Activated T-cell treated with anti-CD3 and anti-CD28 coated beads for 4 hours (primary cell): Measurements from ENCODE around the gene TMEM167A.

Source experiments
- DNase-seq: peaks from one replicate; pipeline ENCODE4 v3.0.0-alpha.2; 2020

TMEM167A gene

DNA sequence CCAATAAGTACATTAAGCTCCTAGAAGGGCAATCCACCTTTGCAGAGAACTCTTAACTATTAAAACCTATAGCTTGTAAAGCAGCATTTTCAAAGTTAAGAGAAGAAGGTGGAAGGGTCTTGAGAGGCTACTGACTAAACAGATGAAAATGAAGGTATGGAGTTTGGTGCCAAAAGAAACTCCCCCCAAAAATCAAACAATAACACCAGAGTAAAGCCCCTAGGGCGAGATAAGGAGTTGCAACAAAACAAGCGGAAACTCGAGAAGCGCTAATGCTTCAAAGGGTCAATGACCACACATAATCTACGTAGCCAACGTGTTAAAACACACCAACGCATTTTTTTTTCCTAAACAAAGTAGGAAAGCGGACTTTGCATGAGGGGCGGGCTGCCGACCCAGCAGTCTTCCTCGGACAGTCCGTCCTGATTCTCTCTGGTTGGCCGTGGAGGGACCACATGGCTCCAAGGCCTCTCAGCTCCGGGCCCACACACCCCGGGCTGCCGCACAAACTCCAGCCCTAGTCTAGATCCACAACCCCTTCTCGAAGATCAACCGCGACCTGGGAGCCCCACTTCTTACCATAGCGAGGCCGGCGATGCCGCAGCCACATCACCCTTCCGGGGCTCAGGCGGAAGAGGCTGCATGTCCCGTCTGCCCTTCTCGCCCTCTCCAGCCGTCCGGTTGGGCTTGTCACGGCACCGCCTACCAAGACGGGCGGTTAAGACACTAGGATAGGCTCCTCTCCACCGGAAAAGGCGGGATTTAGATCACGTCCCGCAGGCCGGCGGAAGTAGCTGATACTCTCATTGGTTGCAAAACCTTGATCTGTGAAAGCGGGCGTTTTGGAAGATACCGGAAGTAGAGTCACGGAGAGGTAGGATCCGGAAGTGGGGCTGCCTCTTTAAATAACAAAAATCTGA, at the start of gene TMEM167A, which contains the start of gene XRCC4:
TMEM167A (minus strand) TSS at position 653 of the 920 bp plus-strand sequence; CDS start at position 582, 71 bp downstream.
XRCC4 (plus strand) TSS at position 806 of the 920 bp plus-strand sequence. CDS start 27,373 bp downstream, outside the sequence.
- peak; percentile 86 for DNase-seq

DNA sequence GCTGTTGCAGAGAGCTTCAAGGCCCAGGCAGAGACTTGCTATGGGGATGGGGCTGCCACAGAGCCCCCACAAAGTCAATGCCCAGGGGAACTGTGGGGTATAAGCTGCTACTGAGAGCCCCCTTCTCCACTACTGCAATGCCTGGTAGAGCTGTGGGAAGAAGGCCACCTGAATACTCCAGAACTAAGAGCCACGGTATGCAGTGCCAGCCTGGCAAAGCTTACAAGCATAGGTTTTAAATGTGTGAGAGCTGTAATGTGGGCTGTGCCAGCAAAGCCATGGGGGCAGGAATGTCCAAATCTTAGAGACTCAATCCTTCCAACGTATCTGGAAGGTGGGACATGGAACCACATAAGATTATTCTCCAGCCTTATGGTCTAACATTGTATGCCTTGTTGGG, 49.3 kb upstream of the TMEM167A start:
- no peak for DNase-seq

- DNase-seq: no peak
Observed at GRCh38 chr5:83125560-83125959, 48.4 kb upstream of the TMEM167A start.

DNA sequence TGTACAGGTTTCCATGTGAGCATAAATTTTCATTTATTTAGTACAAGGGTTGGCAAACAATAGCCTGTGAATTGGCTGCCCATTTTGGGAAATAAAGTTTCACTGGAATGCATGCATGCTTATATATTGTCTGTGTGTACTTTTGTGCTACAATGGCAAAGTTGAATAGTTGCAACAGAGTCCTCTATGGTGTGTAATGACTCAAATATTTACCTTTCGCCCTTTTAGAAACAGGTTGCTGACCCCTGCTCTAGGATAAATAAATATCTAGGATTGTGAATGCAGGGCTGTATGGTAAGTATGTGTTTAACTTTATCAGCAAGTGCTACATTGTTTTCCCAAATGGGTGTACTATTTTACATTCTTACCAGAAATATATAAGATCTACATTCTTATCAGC, 47.4 kb upstream of the TMEM167A start:
- no peak for DNase-seq

- no peak for DNase-seq
Observed at GRCh38 chr5:83118976-83119375, 41.8 kb upstream of the TMEM167A start.

GRCh38 chr5:83118471-83118870, 41.3 kb upstream of the TMEM167A start:
- no peak for DNase-seq

DNA sequence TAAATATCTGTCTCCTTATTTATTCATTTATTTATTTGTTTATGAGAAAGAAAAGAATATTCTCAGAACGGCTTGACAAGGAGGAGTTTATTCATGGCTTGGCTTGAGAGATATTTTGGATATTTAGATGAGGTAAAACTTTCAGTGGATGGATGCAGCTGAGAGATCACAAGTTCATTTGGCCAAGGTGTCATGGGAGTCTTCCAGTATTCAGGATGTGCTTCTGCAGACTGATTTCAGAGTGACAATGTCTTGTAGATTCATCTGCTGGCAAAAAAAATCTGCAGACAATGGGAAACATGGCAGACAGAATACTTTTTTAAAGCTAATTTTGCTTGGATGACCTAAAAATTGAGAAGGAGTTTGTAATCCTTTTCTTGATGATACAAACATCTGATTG, 38.6 kb upstream of the TMEM167A start:
- DNase-seq: no peak

DNA sequence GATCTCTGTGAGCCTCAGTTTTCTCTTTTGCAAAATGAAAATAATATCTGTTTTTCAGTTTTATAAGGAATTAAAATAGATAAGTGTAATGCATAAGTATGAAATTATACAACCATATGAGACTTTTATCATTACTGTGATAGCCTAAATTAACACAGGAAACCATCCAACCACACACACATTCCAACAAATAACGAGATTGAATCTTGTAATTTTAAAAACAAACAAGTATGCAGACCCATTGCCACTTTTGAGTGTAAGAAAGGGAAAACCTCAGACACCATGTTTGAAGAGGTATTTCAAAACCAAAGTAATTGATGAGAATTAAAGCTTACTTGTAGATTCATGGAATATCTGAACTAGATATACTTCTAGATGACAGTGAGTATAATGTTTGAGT, 32.2 kb upstream of the TMEM167A start:
- DNase-seq: no peak

GRCh38 chr5:83107692-83108420, 30.7 kb upstream of the TMEM167A start:
- no peak for DNase-seq

- no peak for DNase-seq
Observed at GRCh38 chr5:83104021-83104420, 26.8 kb upstream of the TMEM167A start.

- no peak for DNase-seq
Observed at GRCh38 chr5:83102364-83102980, 25.3 kb upstream of the TMEM167A start.

DNA sequence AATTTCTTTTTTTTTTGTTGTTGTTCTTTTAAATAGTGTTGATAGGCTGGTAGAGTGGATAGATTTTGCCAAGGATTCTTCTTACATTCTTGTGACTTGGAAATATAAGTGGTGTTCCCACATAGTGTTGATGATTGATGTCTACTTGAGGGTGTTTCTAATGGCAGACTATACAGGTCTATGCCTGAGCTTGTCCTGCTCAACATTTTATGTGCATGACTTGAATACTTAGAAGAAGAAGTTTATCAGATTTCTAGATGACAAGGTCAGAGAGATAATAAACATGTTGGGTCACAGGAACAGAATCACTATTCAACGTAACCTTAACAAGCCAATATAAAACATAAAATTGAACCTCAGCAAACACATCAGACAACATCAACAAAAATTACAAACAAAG, 24.3 kb upstream of the TMEM167A start:
- no peak for DNase-seq

GRCh38 chr5:83099445-83099844, 22.3 kb upstream of the TMEM167A start:
- no peak for DNase-seq

- DNase-seq: no peak
Observed at GRCh38 chr5:83099001-83099400, 21.8 kb upstream of the TMEM167A start.

DNA sequence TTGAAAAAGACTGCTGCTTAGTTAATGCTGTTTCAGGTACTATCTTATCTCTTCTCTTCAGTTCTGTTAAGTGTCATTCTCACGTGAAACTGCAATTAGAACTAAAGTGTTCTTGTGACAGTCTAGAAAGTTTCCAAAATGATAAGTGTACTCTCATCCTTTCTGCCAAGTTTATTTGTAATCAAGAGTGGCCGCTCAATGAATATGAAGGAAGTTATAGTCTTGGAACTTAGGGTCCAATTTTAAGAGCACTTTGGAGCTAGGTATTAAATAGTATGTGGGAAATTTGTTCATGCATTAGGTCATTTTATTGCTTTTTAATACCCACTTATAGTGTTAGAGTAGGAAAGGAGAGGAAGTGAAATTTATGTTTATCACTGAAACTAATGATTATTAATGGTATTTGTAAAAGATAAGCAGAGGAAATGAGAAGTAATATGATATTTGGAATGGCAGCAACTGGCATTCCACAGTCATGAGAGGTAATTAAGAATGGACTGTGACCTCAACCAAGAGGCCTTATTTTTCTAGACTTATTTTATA, 20.6 kb upstream of the TMEM167A start:
- no peak for DNase-seq

GRCh38 chr5:83096660-83097339, 19.6 kb upstream of the TMEM167A start:
- no peak for DNase-seq

GRCh38 chr5:83095957-83096539, 18.9 kb upstream of the TMEM167A start:
- DNase-seq: no peak

DNA sequence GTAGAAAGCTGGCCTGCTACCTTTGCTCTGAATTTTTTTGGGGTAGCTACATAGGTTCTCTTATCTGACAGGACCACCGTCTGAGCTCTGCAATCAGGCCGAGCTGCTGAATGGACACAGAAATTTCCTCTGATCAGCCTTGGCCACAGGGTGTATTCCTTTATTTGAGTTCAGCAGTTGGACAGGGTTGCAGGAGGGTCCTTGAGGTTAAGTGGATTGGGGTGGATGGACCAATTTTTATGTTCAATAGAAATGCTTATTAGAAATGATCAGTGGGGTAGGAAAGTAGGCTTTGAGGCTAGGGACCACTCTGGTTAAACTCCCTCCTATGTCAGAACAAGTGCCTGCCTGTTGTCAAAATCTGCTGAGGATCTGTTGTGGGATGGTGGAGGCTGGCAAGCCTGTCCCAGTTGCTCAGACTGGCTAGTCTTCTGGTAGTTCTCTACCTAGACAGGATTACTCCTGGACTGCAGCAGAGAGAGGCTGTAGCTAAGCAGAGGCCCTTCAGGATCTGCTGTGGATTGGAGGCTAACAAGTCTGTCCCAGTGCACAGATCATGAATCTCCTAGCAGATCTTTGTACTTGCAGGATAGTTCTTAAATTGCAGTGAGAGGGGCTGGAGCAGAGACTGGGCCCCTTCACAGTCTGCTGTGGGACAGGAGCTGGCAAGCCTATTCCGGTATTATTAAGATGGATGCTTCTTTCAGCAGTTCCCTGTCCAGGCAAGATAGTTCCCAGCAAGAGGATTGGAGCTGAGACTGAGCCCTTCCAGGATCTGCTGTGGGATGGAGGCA, 18.2 kb upstream of the TMEM167A start:
- no peak for DNase-seq

- no peak for DNase-seq
Observed at GRCh38 chr5:83093692-83094091, 16.5 kb upstream of the TMEM167A start.

GRCh38 chr5:83092619-83093018, 15.4 kb upstream of the TMEM167A start:
- DNase-seq: no peak

DNA sequence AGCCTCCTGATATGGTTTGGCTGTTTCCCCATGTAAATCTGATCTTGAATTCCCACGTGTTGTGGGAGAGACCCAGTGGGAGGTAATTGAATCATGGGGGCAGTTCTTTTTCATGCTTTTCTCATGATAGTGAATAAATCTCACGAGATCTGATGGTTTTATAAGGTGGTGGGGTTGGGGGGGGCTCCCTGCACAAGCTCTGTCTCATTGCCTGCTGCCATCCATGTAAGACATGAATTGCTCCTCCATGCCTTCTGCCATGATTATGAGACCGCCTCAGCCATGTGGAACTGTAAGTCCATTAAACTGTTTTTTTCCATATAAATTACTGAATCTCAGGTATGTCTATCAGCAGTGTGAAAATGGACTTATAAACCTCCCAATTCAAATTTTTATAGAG, 13.0 kb upstream of the TMEM167A start:
- DNase-seq: no peak
